Activated CD8-positive, alpha-beta memory T cell treated with anti-CD3 and anti-CD28 coated beads, Interleukin-2, amount 50 U/mL, for 24 hours (primary cell): ENCODE results near the gene ACE.

Experiments used
- DNase-seq: peaks from one replicate; pipeline ENCODE4 v3.0.0-alpha.2; 2020; ENCODE audit errors: extremely low read depth

Gene ACE

DNA sequence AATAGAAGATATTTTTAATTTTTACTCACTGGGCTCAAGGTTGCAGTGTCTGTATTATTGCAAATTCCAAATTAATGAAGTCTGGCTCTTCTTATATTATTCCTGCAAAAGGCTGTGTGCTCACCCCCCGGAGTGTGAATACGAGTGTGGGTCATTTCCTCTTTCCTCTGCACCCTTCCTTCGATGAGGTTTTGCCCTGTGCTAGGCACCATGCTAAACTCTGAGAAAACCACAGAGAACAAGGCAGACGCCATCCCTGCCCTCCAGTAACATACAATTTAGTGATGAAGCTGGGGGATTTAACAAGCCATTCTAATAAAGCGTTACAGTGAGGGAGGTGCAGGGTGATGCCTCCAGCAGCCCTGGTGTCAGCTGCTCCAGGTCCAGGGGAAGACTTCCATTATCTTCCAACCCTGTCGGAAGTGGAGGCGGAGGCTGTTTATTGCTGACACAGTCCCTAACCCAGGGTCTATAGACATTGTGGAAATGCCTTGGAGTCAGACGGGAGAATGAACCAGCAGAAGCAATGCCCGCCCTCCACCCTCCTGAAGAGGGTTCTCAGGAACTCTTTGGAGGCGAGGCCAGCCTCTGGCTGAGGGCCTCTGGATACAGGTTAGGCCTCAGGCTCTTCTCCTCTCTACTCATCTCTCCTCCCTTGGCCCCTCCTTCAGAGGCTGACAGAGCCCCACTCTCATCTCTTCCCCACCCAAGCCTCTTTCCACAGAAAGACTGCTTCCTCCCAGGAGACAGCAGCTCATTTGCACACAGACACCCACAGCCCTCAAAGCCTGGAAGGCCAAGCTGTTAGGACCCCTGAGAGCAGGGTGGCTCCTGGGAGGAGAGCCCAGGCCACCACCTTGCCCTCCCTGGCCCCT lies 2.0 kb upstream of the ACE start:
- no peak for DNase-seq

GRCh38 chr17:63475491-63476412 lies 1.1 kb upstream of the ACE start:
- DNase-seq, result no peak

DNA sequence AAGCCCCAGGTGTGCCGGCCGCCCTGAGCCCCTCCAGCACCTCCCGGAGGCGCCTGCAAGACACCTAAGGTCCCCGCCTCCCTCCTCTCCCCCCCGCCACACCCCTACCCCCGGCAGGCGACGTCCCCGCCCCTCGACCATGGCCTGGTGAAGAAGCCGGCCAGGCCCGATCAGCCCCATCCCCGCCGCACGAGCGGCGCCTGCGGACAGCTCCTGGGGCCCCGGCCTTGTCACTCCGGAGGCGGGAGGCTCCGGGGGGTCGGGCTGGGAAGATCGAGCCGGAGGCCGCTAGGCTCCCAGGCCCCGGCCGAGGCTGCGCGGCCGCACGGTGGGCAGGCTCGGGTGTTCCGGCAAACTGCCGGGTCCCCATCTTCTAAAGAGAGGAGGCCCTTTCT lies 405 bp upstream of the ACE start:
- DNase-seq, result no peak

- no peak for DNase-seq
These were observed 899 bp downstream of the ACE start for GRCh38 chr17:63477480-63478440.

- peak; percentile 35 for DNase-seq
These were observed 2.1 kb downstream of the ACE start for GRCh38 chr17:63478814-63479494.

DNA sequence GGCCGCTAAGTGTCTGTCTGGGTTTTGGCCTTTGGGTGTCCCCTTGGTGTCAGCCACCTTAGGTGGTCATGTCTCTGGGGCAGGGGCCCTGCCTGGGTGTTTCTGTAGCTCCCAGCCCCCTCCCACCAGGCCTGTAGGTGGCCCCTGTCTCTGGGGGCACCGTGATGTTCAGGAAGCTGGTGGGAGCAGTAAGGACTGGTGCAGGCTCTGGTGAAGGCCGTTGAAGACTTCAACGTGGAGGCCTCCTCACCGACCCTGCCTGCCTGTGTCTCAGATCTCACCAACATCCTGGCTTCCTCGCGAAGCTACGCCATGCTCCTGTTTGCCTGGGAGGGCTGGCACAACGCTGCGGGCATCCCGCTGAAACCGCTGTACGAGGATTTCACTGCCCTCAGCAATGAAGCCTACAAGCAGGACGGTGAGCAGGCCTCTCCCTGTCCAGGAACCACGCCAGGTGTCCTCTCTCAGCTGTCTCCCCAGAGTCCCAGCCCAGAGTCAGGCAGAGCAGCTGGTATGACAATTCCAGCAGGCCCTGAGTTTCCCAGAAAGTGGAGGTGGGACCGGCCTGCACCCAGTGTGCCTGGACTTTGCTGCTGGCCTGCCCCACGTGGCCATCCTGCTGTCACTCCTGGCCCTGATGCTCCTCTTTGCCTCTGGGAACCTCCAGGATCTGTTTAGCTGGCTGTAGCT lies 2.8 kb downstream of the ACE start:
- DNase-seq, result no peak

- no peak for DNase-seq
These were observed 3.4 kb downstream of the ACE start for GRCh38 chr17:63480192-63480784.

DNA sequence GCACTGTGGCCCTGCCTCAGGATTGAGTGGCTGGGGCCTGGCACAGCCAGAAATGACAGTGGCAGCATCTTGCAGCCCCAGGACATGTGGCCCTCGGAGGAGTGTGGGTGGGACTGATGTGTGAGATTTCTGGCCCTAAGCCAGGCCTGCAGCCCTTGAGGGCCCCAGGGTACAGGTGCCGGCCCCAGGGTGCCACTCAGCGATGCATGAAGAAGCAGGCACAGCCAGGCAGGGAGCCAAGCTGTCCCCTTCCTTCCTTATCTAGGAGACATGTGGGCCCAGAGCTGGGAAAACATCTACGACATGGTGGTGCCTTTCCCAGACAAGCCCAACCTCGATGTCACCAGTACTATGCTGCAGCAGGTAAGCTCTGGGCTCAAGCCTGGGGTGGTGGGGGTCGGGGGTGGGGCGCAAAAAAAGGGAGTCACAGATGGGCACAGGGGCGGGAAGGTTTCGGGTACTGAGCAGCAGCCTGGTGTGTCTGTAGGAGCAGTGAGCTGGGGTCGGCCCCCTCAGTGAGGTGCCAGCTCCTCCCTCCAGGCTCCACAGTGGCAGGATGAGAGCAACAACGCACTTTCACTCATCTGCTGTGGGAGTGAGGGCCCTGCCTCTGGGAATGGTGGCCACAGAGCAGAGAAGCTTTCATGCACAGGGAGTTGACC lies 4.1 kb downstream of the ACE start:
- DNase-seq, result no peak

DNA sequence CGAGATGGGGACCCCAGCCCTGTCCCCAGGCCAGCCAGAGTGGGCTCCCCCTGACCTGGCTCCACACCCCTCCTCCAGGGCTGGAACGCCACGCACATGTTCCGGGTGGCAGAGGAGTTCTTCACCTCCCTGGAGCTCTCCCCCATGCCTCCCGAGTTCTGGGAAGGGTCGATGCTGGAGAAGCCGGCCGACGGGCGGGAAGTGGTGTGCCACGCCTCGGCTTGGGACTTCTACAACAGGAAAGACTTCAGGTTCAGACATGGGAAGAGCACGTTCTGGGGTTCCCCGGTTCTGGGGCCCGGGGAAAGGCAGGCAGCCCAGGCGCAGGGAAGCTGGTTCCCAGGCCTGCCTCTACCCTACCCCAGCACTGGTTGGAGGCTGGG lies 4.6 kb downstream of the ACE start:
- DNase-seq, result no peak

DNA sequence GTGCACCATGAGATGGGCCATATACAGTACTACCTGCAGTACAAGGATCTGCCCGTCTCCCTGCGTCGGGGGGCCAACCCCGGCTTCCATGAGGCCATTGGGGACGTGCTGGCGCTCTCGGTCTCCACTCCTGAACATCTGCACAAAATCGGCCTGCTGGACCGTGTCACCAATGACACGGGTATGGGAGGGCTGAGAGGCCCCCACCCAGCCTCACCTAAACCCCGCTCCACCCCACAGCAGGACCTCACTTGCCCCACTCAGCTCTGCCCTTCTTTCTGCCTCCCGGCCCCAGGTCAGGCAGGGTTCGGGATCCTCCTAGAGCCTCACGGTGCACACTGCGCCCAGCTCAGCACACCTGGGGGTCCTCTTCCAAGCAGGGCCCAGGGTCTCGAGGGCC lies 5.6 kb downstream of the ACE start:
- DNase-seq, result no peak

- DNase-seq, result no peak
These were observed 6.2 kb downstream of the ACE start for GRCh38 chr17:63483038-63483437.

DNA sequence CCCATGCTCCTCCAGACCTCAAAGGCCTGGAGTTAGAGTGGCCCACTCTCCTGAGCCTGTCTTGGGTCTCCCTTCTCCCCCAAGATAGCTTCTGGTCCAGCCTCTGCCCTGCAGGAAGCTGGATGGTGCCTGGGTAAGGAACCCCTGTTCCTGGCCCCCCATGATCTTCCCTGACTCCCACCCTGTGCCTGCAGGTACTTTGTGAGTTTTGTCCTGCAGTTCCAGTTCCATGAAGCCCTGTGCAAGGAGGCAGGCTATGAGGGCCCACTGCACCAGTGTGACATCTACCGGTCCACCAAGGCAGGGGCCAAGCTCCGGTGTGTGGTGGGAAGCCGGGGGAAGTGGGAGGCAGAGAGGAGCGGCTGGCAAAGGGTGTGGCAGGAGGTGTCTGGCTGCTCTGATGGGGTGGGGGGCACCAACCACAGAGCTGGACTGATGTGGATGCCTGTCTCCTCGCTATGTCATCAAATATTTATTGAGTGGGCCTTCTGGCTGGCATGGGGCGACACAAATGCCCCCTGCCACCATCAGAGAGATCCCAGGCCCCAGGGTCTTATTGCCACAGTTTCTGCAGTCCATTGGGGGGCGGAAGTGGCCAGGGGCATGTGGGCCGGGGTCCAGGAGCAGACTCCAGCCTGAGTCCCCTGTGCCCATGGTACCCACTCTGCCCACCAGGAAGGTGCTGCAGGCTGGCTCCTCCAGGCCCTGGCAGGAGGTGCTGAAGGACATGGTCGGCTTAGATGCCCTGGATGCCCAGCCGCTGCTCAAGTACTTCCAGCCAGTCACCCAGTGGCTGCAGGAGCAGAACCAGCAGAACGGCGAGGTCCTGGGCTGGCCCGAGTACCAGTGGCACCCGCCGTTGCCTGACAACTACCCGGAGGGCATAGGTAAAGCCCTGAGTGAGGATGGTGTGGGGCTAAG lies 7.1 kb downstream of the ACE start:
- DNase-seq, result no peak

- no peak for DNase-seq
These were observed 9.6 kb downstream of the ACE start for GRCh38 chr17:63486317-63487013.

DNA sequence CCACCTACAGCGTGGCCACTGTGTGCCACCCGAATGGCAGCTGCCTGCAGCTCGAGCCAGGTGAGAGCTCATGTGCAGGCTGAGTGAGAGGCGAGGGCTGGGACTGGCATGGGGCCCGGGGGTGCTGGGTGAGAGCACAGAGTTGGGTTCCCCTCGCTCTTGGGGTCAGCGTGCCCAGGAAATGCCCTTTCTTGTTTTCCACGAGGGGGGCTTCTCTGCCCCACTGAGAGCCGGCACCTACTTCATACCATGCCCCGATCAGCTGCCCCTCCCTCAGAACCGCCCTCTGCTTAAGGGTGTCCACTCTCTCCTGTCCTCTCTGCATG lies 10.1 kb downstream of the ACE start:
- DNase-seq, result no peak

GRCh38 chr17:63488851-63489250 lies 12.0 kb downstream of the ACE start:
- no peak for DNase-seq

DNA sequence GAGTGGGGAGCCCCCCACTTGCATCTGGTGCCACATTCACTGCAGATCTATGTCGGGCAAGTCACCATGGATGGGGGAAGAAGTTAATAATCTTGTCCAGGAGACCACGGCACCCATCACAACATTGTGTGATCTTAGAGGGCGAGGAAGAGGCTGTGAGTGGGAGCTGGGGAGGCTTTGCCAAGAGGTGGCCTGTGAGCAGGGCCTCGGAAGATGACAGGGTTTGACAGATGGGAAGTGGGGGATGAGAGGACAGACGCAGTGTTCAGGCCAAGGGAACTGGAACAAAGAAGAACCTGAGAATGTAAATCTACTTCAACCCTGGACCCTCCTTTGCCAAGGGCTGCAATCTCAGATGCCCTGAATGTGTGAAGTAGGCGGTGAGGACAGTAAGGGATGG lies 12.4 kb downstream of the ACE start:
- DNase-seq, result no peak

GRCh38 chr17:63490329-63490728 lies 13.5 kb downstream of the ACE start:
- no peak for DNase-seq

DNA sequence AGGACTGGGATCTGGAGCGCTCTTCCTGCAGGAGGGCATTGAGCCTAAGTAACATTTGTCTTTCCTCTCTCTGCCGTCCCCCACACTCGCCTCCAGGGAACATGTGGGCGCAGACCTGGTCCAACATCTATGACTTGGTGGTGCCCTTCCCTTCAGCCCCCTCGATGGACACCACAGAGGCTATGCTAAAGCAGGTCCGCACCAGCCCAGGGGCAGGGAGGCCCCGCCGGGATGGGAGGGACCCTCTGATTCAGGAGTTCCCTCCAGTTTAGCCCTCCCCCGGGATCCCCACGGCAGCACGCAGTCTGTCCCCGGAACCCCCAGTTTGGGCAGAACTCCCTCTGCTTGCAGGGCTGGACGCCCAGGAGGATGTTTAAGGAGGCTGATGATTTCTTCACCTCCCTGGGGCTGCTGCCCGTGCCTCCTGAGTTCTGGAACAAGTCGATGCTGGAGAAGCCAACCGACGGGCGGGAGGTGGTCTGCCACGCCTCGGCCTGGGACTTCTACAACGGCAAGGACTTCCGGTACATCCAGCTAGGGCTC lies 14.1 kb downstream of the ACE start:
- DNase-seq, result no peak
